GM21619 (cell line): Measurements from ENCODE around the gene CFAP52.
"Not testable (repeated sequence)": the region's sequence is repeated elsewhere in the genome, so short reads cannot be mapped to it uniquely, and the experiment has no call there.

Source experiments
- ATAC-seq: cut with Tn5 transposase; IDR thresholded peaks from one replicate; pipeline ENCODE4 v1.9.1; 2021; ENCODE audit not compliant: unreplicated experiment

CFAP52 gene

GRCh38 chr17:9644910-9645751, 68.7 kb downstream of the CFAP52 start, which contains the start of gene USP43:
USP43 (plus strand) TSS chr17:9645517; CDS start chr17:9645633, 116 bp downstream.
- ATAC-seq = no peak

GRCh38 chr17:9645851-9646545, 69.6 kb downstream of the CFAP52 start:
- no peak for ATAC-seq

GRCh38 chr17:9646546-9646885, 70.1 kb downstream of the CFAP52 start:
- no peak for ATAC-seq

GRCh38 chr17:9647014-9647413, 70.6 kb downstream of the CFAP52 start:
- no peak for ATAC-seq

- no peak for ATAC-seq
These were observed 72.2 kb downstream of the CFAP52 start for GRCh38 chr17:9648521-9649110.

- no peak for ATAC-seq
These were observed 82.3 kb downstream of the CFAP52 start for GRCh38 chr17:9658593-9659211.

- no peak for ATAC-seq
These were observed 84.6 kb downstream of the CFAP52 start for GRCh38 chr17:9661027-9661426.

- ATAC-seq = not testable (repeated sequence)
These were observed 87.1 kb downstream of the CFAP52 start for GRCh38 chr17:9663511-9663910.

GRCh38 chr17:9666461-9667050, 90.1 kb downstream of the CFAP52 start:
- no peak for ATAC-seq

- no peak for ATAC-seq
These were observed 92.1 kb downstream of the CFAP52 start for GRCh38 chr17:9668517-9668916.

GRCh38 chr17:9669551-9670008, 93.1 kb downstream of the CFAP52 start:
- no peak for ATAC-seq

GRCh38 chr17:9670596-9670995, 94.2 kb downstream of the CFAP52 start:
- ATAC-seq = no peak

- no peak for ATAC-seq
These were observed 95.1 kb downstream of the CFAP52 start for GRCh38 chr17:9671559-9671958.

- ATAC-seq = no peak
These were observed 95.8 kb downstream of the CFAP52 start for GRCh38 chr17:9672266-9672665.

- ATAC-seq = no peak
These were observed 96.2 kb downstream of the CFAP52 start for GRCh38 chr17:9672691-9673090.

- no peak for ATAC-seq
These were observed 99.6 kb downstream of the CFAP52 start for GRCh38 chr17:9676084-9676483.

- ATAC-seq = peak; percentile 84
These were observed 100.4 kb downstream of the CFAP52 start for GRCh38 chr17:9676820-9677310.

GRCh38 chr17:9677411-9677810, 101.0 kb downstream of the CFAP52 start:
- ATAC-seq = no peak

GRCh38 chr17:9677896-9678295, 101.5 kb downstream of the CFAP52 start:
- no peak for ATAC-seq

GRCh38 chr17:9684955-9685621, 108.6 kb downstream of the CFAP52 start:
- ATAC-seq = no peak
